Measurements from ENCODE around the gene NUPR1.

- TF ChIP-seq, protein P1, sequence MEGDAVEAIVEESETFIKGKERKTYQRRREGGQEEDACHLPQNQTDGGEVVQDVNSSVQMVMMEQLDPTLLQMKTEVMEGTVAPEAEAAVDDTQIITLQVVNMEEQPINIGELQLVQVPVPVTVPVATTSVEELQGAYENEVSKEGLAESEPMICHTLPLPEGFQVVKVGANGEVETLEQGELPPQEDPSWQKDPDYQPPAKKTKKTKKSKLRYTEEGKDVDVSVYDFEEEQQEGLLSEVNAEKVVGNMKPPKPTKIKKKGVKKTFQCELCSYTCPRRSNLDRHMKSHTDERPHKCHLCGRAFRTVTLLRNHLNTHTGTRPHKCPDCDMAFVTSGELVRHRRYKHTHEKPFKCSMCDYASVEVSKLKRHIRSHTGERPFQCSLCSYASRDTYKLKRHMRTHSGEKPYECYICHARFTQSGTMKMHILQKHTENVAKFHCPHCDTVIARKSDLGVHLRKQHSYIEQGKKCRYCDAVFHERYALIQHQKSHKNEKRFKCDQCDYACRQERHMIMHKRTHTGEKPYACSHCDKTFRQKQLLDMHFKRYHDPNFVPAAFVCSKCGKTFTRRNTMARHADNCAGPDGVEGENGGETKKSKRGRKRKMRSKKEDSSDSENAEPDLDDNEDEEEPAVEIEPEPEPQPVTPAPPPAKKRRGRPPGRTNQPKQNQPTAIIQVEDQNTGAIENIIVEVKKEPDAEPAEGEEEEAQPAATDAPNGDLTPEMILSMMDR (IDR thresholded peaks at IDR 0.05) = no peak
- TF ChIP-seq POLR2A (IDR thresholded peaks at IDR 0.05) = no peak
Observed at GRCh38 chr16:28511031-28511430, 27.7 kb downstream of the NUPR1 start.

Data from vagina (tissue), 2 donors.